ENCODE results near the gene LARP4B. TPM values are rescaled to one million over a fixed set of nuclear protein-coding genes. Genes with fewer than 3 reads are reported as not detected.

The LARP4B gene
- total RNA-seq, 1 donor from 2014 or later, result 101 TPM

DNA sequence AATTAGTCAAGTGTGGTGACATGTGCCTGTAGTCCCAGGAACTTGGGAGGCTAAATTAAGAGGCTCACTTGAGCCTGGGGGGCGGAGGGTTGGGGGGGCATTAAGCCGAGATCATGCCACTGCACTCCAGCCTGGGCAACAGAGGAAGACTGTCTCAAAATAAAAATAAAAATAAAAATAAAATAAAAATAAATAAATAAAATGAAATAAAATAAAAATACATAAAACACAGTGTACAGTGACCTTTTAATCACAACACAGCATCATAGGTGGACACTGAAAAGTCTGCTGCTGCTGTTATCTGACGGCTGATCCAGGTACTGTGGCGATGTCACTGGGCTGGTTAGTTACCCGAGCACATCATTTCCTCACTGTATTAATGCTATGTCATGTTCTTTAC, 27.1 kb downstream of the LARP4B start:
- FAIRE-seq (no peak), DNase-seq (ENCODE audit: low read depth) (no peak)
- Mint-ChIP-seq H3K4me3 (ENCODE audit: unreplicated experiment) (no peak overlapping the region), H3K36me3 (ENCODE audit: low read depth, unreplicated experiment) (peaks cover 13% of the 10 kb centered on the region), H3K4me1 (ENCODE audit: low read depth, unreplicated experiment) (peaks cover 33% of the 10 kb centered on the region), H3K27me3 (ENCODE audit: low read depth, unreplicated experiment) (no peaks in the 10 kb centered on the region), H3K27ac (ENCODE audit: unreplicated experiment) (no peak overlapping the region), H3K9me3 (ENCODE audit: unreplicated experiment) (no peaks in the 10 kb centered on the region)
- Histone ChIP-seq H2AFZ (ENCODE audit: low read depth, low read length) (no peak overlapping the region), H3K4me2 (ENCODE audit: low read length) (no peak overlapping the region), H3K79me2 (ENCODE audit: insufficient read depth, low read length) (peaks cover 92% of the 10 kb centered on the region), H3K9ac (ENCODE audit: low read length) (no peak overlapping the region), H3K27me3 (ENCODE audit: insufficient read depth, low read length) (no peaks in the 10 kb centered on the region), H3K4me3 (ENCODE audit: insufficient read depth, low read depth, low read length) (no peak overlapping the region), H3K36me3 (ENCODE audit: insufficient read depth, low read length) (no peaks in the 10 kb centered on the region), H3K4me1 (ENCODE audit: insufficient read depth, low read length) (no peaks in the 10 kb centered on the region), H3K27ac (ENCODE audit: low read depth, low read length) (no peak overlapping the region), H4K20me1 (ENCODE audit: insufficient read depth, low read length) (peaks cover 75% of the 10 kb centered on the region), H3K9me3 (ENCODE audit: insufficient read depth, low read depth, low read length) (no peaks in the 10 kb centered on the region)
- TF ChIP-seq, protein P1, sequence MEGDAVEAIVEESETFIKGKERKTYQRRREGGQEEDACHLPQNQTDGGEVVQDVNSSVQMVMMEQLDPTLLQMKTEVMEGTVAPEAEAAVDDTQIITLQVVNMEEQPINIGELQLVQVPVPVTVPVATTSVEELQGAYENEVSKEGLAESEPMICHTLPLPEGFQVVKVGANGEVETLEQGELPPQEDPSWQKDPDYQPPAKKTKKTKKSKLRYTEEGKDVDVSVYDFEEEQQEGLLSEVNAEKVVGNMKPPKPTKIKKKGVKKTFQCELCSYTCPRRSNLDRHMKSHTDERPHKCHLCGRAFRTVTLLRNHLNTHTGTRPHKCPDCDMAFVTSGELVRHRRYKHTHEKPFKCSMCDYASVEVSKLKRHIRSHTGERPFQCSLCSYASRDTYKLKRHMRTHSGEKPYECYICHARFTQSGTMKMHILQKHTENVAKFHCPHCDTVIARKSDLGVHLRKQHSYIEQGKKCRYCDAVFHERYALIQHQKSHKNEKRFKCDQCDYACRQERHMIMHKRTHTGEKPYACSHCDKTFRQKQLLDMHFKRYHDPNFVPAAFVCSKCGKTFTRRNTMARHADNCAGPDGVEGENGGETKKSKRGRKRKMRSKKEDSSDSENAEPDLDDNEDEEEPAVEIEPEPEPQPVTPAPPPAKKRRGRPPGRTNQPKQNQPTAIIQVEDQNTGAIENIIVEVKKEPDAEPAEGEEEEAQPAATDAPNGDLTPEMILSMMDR (IDR thresholded peaks at IDR 0.05; ENCODE audit: insufficient read depth, low read depth, low read length), result no peak
- no peak for TF ChIP-seq EZH2 (IDR thresholded peaks at IDR 0.05; ENCODE audit: insufficient read depth, low read length)

DNA sequence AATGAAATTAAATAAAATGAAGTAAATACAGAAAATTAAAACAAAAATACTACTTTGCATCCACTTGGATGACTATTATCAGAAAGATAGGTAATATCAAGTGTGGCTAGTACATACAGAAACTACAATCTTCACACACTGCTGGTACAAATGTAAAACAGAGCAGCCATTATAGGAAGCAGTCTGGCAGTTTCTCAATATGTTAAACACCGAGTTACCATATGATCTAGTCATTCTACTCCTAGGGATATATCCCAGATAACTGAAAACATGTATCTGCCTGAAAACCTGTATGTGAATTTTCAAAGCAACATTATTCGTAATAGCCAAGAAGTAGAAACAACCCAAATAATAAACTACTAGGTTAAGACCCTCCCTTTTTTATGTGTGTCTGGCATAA, 33.4 kb downstream of the LARP4B start:
- no peaks in the 10 kb centered on the region for H3K27me3 ChIP-seq (ENCODE audit: insufficient read depth, low read length)
- H3K27ac ChIP-seq (ENCODE audit: low read depth, low read length), result no peak overlapping the region
- H3K79me2 ChIP-seq (ENCODE audit: insufficient read depth, low read length), result peaks cover 98% of the 10 kb centered on the region
- Mint-ChIP-seq H3K27ac (ENCODE audit: unreplicated experiment) (no peak overlapping the region), H3K9me3 (ENCODE audit: unreplicated experiment) (no peaks in the 10 kb centered on the region), H3K27me3 (ENCODE audit: low read depth, unreplicated experiment) (no peaks in the 10 kb centered on the region), H3K4me1 (ENCODE audit: low read depth, unreplicated experiment) (peaks cover 8% of the 10 kb centered on the region), H3K4me3 (ENCODE audit: unreplicated experiment) (no peak overlapping the region), H3K36me3 (ENCODE audit: low read depth, unreplicated experiment) (peaks cover 2% of the 10 kb centered on the region)
- TF ChIP-seq, protein P1 (IDR thresholded peaks at IDR 0.05; ENCODE audit: insufficient read depth, low read depth, low read length), result no peak
- no peak for TF ChIP-seq EZH2 (IDR thresholded peaks at IDR 0.05; ENCODE audit: insufficient read depth, low read length)
- no peak overlapping the region for H2AFZ ChIP-seq (ENCODE audit: low read depth, low read length)
- H3K4me1 ChIP-seq (ENCODE audit: insufficient read depth, low read length), result no peaks in the 10 kb centered on the region
- no peak overlapping the region for H3K9ac ChIP-seq (ENCODE audit: low read length)
- H3K36me3 ChIP-seq (ENCODE audit: insufficient read depth, low read length), result no peaks in the 10 kb centered on the region
- H3K4me2 ChIP-seq (ENCODE audit: low read length), result no peak overlapping the region
- H4K20me1 ChIP-seq (ENCODE audit: insufficient read depth, low read length), result peaks cover 66% of the 10 kb centered on the region
- no peaks in the 10 kb centered on the region for H3K9me3 ChIP-seq (ENCODE audit: insufficient read depth, low read depth, low read length)
- FAIRE-seq (peak; percentile 39), DNase-seq (ENCODE audit: low read depth) (no peak)
- H3K4me3 ChIP-seq (ENCODE audit: insufficient read depth, low read depth, low read length), result no peak overlapping the region

DNA sequence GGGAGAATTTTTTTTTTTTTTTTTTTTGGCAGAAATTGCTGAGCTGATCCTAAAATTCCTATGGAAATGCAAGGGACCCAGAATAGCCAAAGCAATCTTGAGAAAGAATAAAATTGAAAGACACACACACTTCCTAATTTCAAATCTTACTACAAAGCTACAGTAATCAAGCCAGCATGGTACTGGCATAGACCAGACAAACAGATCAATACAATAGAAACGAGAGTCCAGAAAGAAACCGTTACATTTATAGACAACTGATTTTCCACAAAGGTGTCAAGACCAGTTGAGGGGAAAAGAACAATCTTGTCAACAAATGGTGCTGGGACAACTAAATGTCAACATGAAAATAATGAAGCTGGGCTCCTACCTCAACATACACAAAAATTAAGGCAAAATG, 34.5 kb downstream of the LARP4B start:
- Histone ChIP-seq H4K20me1 (ENCODE audit: insufficient read depth, low read length) (peaks cover 63% of the 10 kb centered on the region), H3K27me3 (ENCODE audit: insufficient read depth, low read length) (no peaks in the 10 kb centered on the region), H3K4me1 (ENCODE audit: insufficient read depth, low read length) (no peaks in the 10 kb centered on the region), H2AFZ (ENCODE audit: low read depth, low read length) (no peak overlapping the region), H3K9ac (ENCODE audit: low read length) (no peak overlapping the region), H3K79me2 (ENCODE audit: insufficient read depth, low read length) (peaks cover 98% of the 10 kb centered on the region), H3K36me3 (ENCODE audit: insufficient read depth, low read length) (no peaks in the 10 kb centered on the region), H3K27ac (ENCODE audit: low read depth, low read length) (no peak overlapping the region), H3K4me2 (ENCODE audit: low read length) (no peak overlapping the region), H3K9me3 (ENCODE audit: insufficient read depth, low read depth, low read length) (no peaks in the 10 kb centered on the region), H3K4me3 (ENCODE audit: insufficient read depth, low read depth, low read length) (no peak overlapping the region)
- DNase-seq (ENCODE audit: low read depth), result no peak
- Mint-ChIP-seq H3K4me3 (ENCODE audit: unreplicated experiment) (no peak overlapping the region), H3K36me3 (ENCODE audit: low read depth, unreplicated experiment) (no peaks in the 10 kb centered on the region), H3K27ac (ENCODE audit: unreplicated experiment) (no peak overlapping the region), H3K4me1 (ENCODE audit: low read depth, unreplicated experiment) (peaks cover 8% of the 10 kb centered on the region), H3K27me3 (ENCODE audit: low read depth, unreplicated experiment) (no peaks in the 10 kb centered on the region), H3K9me3 (ENCODE audit: unreplicated experiment) (no peaks in the 10 kb centered on the region)
- no peak for FAIRE-seq
- TF ChIP-seq EZH2 (IDR thresholded peaks at IDR 0.05; ENCODE audit: insufficient read depth, low read length), result no peak
- TF ChIP-seq, protein P1 (IDR thresholded peaks at IDR 0.05; ENCODE audit: insufficient read depth, low read depth, low read length), result no peak

Measured in astrocyte (in vitro differentiated cells and primary cell).